Liver (tissue), 3 donors: ENCODE measurements around the gene SLC25A46.

Experiments used
- ATF3 ChIP-seq: IDR thresholded peaks from 2 replicates; pipeline ENCODE4 v1.6.1; 2016; ENCODE audit warnings: antibody characterized with exemption
- CTCF ChIP-seq: fragments of 150-350 bp; IDR thresholded peaks from 2 replicates; pipeline ENCODE4 v1.5.1; 2017; ENCODE audit warnings: improper control_type of control experiment, low read depth, low read length; ENCODE audit not compliant: missing input control
- EGR1 ChIP-seq, 2 donors: IDR thresholded peaks; 2 replicates each; pipeline ENCODE4 v1.6.1; 2016 to 2018; ENCODE audit warnings: antibody characterized with exemption in 2 of 2, low read depth in 2 of 2
- FOXA1 ChIP-seq: IDR thresholded peaks from 2 replicates; pipeline ENCODE4 v1.6.1; 2016; ENCODE audit warnings: antibody characterized with exemption
- GABPA ChIP-seq, 2 donors: IDR thresholded peaks in 1 of 2; conservative IDR thresholded peaks in 1 of 2; 2 replicates each; pipeline ENCODE4 v1.6.1; 2016; ENCODE audit warnings: antibody characterized with exemption in 2 of 2, mild to moderate bottlenecking in 1 of 2, moderate library complexity in 1 of 2
- HNF4G ChIP-seq: IDR thresholded peaks from 2 replicates; pipeline ENCODE4 v1.6.1; 2016; ENCODE audit warnings: antibody characterized with exemption
- JUND ChIP-seq, 2 donors: IDR thresholded peaks; 2 replicates each; pipeline ENCODE4 v1.6.1; 2016; ENCODE audit warnings: antibody characterized with exemption in 2 of 2
- MAX ChIP-seq: IDR thresholded peaks from 2 replicates; pipeline ENCODE4 v1.6.1; 2016; ENCODE audit warnings: antibody characterized with exemption
- RAD21 ChIP-seq, 2 donors: IDR thresholded peaks; 2 replicates each; pipeline ENCODE4 v1.6.1; 2016; ENCODE audit warnings: antibody characterized with exemption in 2 of 2, mild to moderate bottlenecking in 2 of 2
- RXRA ChIP-seq, 2 donors: IDR thresholded peaks; 2 replicates each; pipeline ENCODE4 v1.6.1; 2017 to 2018; ENCODE audit warnings: antibody characterized with exemption in 2 of 2, mild to moderate bottlenecking in 1 of 2
- SP1 ChIP-seq: IDR thresholded peaks from 2 replicates; pipeline ENCODE4 v1.6.1; 2018; ENCODE audit warnings: antibody characterized with exemption, mild to moderate bottlenecking
- TAF1 ChIP-seq: conservative IDR thresholded peaks from 2 replicates; pipeline ENCODE4 v1.6.1; 2016; ENCODE audit warnings: antibody characterized with exemption, mild to moderate bottlenecking
- YY1 ChIP-seq: IDR thresholded peaks from 2 replicates; pipeline ENCODE4 v1.6.1; 2016; ENCODE audit warnings: antibody characterized with exemption, mild to moderate bottlenecking
- ZBTB33 ChIP-seq: IDR thresholded peaks from 2 replicates; pipeline ENCODE4 v1.6.1; 2016; ENCODE audit warnings: antibody characterized with exemption
- donor health status: healthy.
- donor health status: healthy.

- TF ChIP-seq GABPA (IDR thresholded peaks at IDR 0.05 in 1 of 2, conservative IDR thresholded peaks at IDR 0.05 in 1 of 2) (no peak), HNF4G (no peak), RXRA (IDR thresholded peaks at IDR 0.05) (no peak), SP1 (no peak), CTCF (no peak), TAF1 (no peak), JUND (IDR thresholded peaks at IDR 0.05) (no peak), YY1 (no peak), ZBTB33 (no peak), RAD21 (IDR thresholded peaks at IDR 0.05) (no peak), EGR1 (IDR thresholded peaks at IDR 0.05; ENCODE audit: low read depth in 2 of 2) (no peak), MAX (no peak), FOXA1 (no peak), ATF3 (no peak)
These were observed 64.9 kb downstream of the SLC25A46 start for GRCh38 chr5:110803467-110804326.
